GM23338 (cell line): ENCODE results near the gene LMX1B. TPM values are rescaled to one million over a fixed set of nuclear protein-coding genes. Genes with fewer than 3 reads are reported as not detected.

Experiments
- ATAC-seq: fragments of 200-7000 bp; cut with Tn5 transposase; 3 replicates; pipeline ENCODE4 v1.9.1; 2020
- DNase-seq: peaks from one replicate; pipeline ENCODE4 v3.0.0-alpha.2; 2015; ENCODE audit warnings: low spot score
- H2AFZ ChIP-seq: fragments of 200-600 bp; sonication (generic); 2 replicates; pipeline ENCODE4 v1.8.0; 2016; ENCODE audit warnings: antibody characterized with exemption, mild to moderate bottlenecking, moderate library complexity
- H3F3A ChIP-seq: fragments of 200-600 bp; sonication (generic); replicated peaks from 2 replicates; pipeline ENCODE4 v1.8.0; 2017; ENCODE audit warnings: antibody characterized with exemption, mixed run types, low read depth
- H3K27ac ChIP-seq: fragments of 200-600 bp; sonication (generic); 2 replicates; pipeline ENCODE4 v1.6.1; 2016; ENCODE audit warnings: low read depth
- H3K27me3 ChIP-seq: fragments of 200-600 bp; sonication (generic); 2 replicates; pipeline ENCODE4 v1.8.0; 2016; ENCODE audit warnings: mild to moderate bottlenecking, mixed run types, moderate library complexity; ENCODE audit not compliant: insufficient read depth
- H3K36me3 ChIP-seq: fragments of 200-600 bp; sonication (generic); 2 replicates; pipeline ENCODE4 v1.8.0; 2016; ENCODE audit warnings: mild to moderate bottlenecking; ENCODE audit not compliant: insufficient read depth
- H3K4me1 ChIP-seq: fragments of 200-600 bp; sonication (generic); 2 replicates; pipeline ENCODE4 v1.8.0; 2016; ENCODE audit warnings: mild to moderate bottlenecking, moderate library complexity; ENCODE audit not compliant: insufficient read depth
- H3K4me2 ChIP-seq: fragments of 200-600 bp; sonication (generic); 2 replicates; pipeline ENCODE4 v1.7.1; 2017; ENCODE audit warnings: mixed run types
- H3K4me3 ChIP-seq: fragments of 200-600 bp; sonication (generic); 2 replicates; pipeline ENCODE4 v1.6.1; 2016; ENCODE audit warnings: mixed run types
- H3K79me2 ChIP-seq: fragments of 200-600 bp; sonication (generic); replicated peaks from 2 replicates; pipeline ENCODE4 v1.8.0; 2017; ENCODE audit warnings: mild to moderate bottlenecking; ENCODE audit not compliant: insufficient read depth
- H3K9me2 ChIP-seq: fragments of 200-600 bp; sonication (generic); 2 replicates; pipeline ENCODE4 v1.8.0; 2017; ENCODE audit not compliant: insufficient read depth
- H4K20me1 ChIP-seq: fragments of 200-600 bp; sonication (generic); replicated peaks from 2 replicates; pipeline ENCODE4 v1.8.0; 2017; ENCODE audit warnings: mild to moderate bottlenecking; ENCODE audit not compliant: insufficient read depth
- H3K27ac Mint-ChIP-seq: 2 replicates; pipeline ENCODE4 v1.8.0; 2020; ENCODE audit warnings: inconsistent platforms, mild to moderate bottlenecking, moderate library complexity, mixed read lengths
- H3K27me3 Mint-ChIP-seq: 3 replicates; pipeline ENCODE4 v1.8.0; 2022; ENCODE audit warnings: low read depth, mild to moderate bottlenecking, moderate library complexity, mixed read lengths, inconsistent platforms; ENCODE audit not compliant: insufficient read depth, poor library complexity
- H3K36me3 Mint-ChIP-seq: 3 replicates; pipeline ENCODE4 v1.8.0; 2021; ENCODE audit warnings: low read depth, mild to moderate bottlenecking, inconsistent platforms, moderate library complexity, mixed read lengths
- H3K4me1 Mint-ChIP-seq: 3 replicates; pipeline ENCODE4 v1.8.0; 2020; ENCODE audit warnings: mild to moderate bottlenecking, inconsistent platforms, mixed read lengths
- H3K4me3 Mint-ChIP-seq: 3 replicates; pipeline ENCODE4 v1.8.0; 2021; ENCODE audit warnings: moderate library complexity, mild to moderate bottlenecking, inconsistent platforms, mixed read lengths
- H3K9me3 Mint-ChIP-seq: 3 replicates; pipeline ENCODE4 v1.8.0; 2020; ENCODE audit warnings: moderate library complexity, mild to moderate bottlenecking, inconsistent platforms, mixed read lengths
- CREB1 ChIP-seq: fragments of 250-450 bp; sonication (Bioruptor Pico); IDR thresholded peaks from 2 replicates; pipeline ENCODE4 v1.5.0; 2020; ENCODE audit warnings: low read depth, mild to moderate bottlenecking, moderate library complexity
- CTCF ChIP-seq, 2 experiments: fragments of 200-600 bp in 1 of 2; sonication (generic) in 1 of 2; conservative IDR thresholded peaks; 2 replicates each; pipeline versions ENCODE4 v1.5.1 to v1.6.1; 2016 to 2017; ENCODE audit warnings: antibody characterized with exemption in 2 of 2, low read depth in 2 of 2, mild to moderate bottlenecking in 2 of 2, moderate library complexity in 1 of 2
- EZH2 ChIP-seq: fragments of 200-600 bp; sonication (generic); IDR thresholded peaks from one replicate; pipeline ENCODE4 v1.8.0; 2017; ENCODE audit warnings: antibody characterized with exemption, mild to moderate bottlenecking, low read depth; ENCODE audit not compliant: unreplicated experiment
- EZH2phosphoT487 ChIP-seq: fragments of 200-600 bp; sonication (generic); IDR thresholded peaks from one replicate; pipeline ENCODE4 v1.8.1; 2018; ENCODE audit warnings: antibody characterized with exemption; ENCODE audit not compliant: unreplicated experiment
- JUNB ChIP-seq: IDR thresholded peaks from one replicate; pipeline ENCODE4 v1.6.1; 2016; ENCODE audit warnings: antibody characterized with exemption; ENCODE audit not compliant: unreplicated experiment
- NANOG ChIP-seq: IDR thresholded peaks from 2 replicates; pipeline ENCODE4 v1.6.1; 2016; ENCODE audit warnings: antibody characterized with exemption, borderline replicate concordance
- POLR2AphosphoS5 ChIP-seq: IDR thresholded peaks from 2 replicates; pipeline ENCODE4 v1.6.1; 2016; ENCODE audit warnings: antibody characterized with exemption, low read depth
- STAT1 ChIP-seq: IDR thresholded peaks from one replicate; pipeline ENCODE4 v1.6.1; 2016; ENCODE audit warnings: antibody characterized with exemption; ENCODE audit not compliant: unreplicated experiment
- ZNF114 ChIP-seq: fragments of 250-450 bp; sonication (Bioruptor Pico); IDR thresholded peaks from 2 replicates; pipeline ENCODE4 v1.5.0; 2020; ENCODE audit warnings: mild to moderate bottlenecking, moderate library complexity
- ZNF331 ChIP-seq: fragments of 250-450 bp; sonication (Bioruptor Pico); IDR thresholded peaks from 2 replicates; pipeline ENCODE4 v1.5.0; 2020; ENCODE audit warnings: low read depth, mild to moderate bottlenecking, moderate library complexity
- ZNF462 ChIP-seq: fragments of 250-450 bp; sonication (Bioruptor Pico); IDR thresholded peaks from 2 replicates; pipeline ENCODE4 v1.5.0; 2020; ENCODE audit warnings: mild to moderate bottlenecking, moderate library complexity
- polyA plus RNA-seq: library from polyadenylated mRNA; unstranded; fragments of >200 nt; fragmentation: Nextera tagmentation; extraction: Ambion mirVana; gene quantifications from 2 replicates; pipeline ENCODE4 v1.2.1, GENCODE V29; 2016
- total RNA-seq: library from RNA; depleted of rRNA; stranded (reverse); fragments of >200 nt; shearing (Covaris generic); gene quantifications from 2 replicates; pipeline ENCODE4 v1.2.3, GENCODE V29; 2014
- TF ChIP-seq, protein P1 (sequence below): IDR thresholded peaks from one replicate; pipeline ENCODE4 v1.6.1; 2018; ENCODE audit warnings: antibody characterized with exemption; ENCODE audit not compliant: unreplicated experiment
- TF ChIP-seq, protein P2 (sequence below): IDR thresholded peaks from 2 replicates; pipeline ENCODE4 v1.6.1; 2016; ENCODE audit warnings: antibody characterized with exemption

The LMX1B gene
- total and polyA plus RNA-seq, 2 experiments from 2014 or later: 0.08 to 0.21 TPM

GRCh38 chr9:126745574-126746411 lies 132.1 kb downstream of the LMX1B start:
- H3K27me3 ChIP-seq: no peaks in the 10 kb centered on the region
- Mint-ChIP-seq H3K9me3 (no peaks in the 10 kb centered on the region), H3K27ac (no peak overlapping the region), H3K36me3 (no peaks in the 10 kb centered on the region), H3K27me3 (no peaks in the 10 kb centered on the region), H3K4me1 (peaks cover 9% of the 10 kb centered on the region), H3K4me3 (no peak overlapping the region; the same call in 2 of the 3 replicates)
- DNase-seq: no peak
- no peak overlapping the region for H3K4me3 ChIP-seq
- H3K9me2 ChIP-seq: no peaks in the 10 kb centered on the region
- no peaks in the 10 kb centered on the region for H3K36me3 ChIP-seq
- no peaks in the 10 kb centered on the region for H4K20me1 ChIP-seq
- H2AFZ ChIP-seq: peak overlapping the region; percentile 52
- H3K27ac ChIP-seq: no peak overlapping the region
- no peaks in the 10 kb centered on the region; the same call in 1 of the 2 replicates for H3K4me1 ChIP-seq
- no peaks in the 10 kb centered on the region for H3F3A ChIP-seq
- no peak for ATAC-seq
- TF ChIP-seq ZNF114 (CRISPR knock-in tag) (no peak), JUNB (no peak), CREB1 (CRISPR knock-in tag) (no peak), ZNF331 (no peak), ZNF462 (CRISPR knock-in tag) (no peak), NANOG (no peak), EZH2phosphoT487 (no peak), POLR2AphosphoS5 (no peak), STAT1 (no peak), EZH2 (no peak), CTCF (conservative IDR thresholded peaks at IDR 0.05; ENCODE audit: low read depth in 2 of 2) (no peak)
- TF ChIP-seq, protein P1, sequence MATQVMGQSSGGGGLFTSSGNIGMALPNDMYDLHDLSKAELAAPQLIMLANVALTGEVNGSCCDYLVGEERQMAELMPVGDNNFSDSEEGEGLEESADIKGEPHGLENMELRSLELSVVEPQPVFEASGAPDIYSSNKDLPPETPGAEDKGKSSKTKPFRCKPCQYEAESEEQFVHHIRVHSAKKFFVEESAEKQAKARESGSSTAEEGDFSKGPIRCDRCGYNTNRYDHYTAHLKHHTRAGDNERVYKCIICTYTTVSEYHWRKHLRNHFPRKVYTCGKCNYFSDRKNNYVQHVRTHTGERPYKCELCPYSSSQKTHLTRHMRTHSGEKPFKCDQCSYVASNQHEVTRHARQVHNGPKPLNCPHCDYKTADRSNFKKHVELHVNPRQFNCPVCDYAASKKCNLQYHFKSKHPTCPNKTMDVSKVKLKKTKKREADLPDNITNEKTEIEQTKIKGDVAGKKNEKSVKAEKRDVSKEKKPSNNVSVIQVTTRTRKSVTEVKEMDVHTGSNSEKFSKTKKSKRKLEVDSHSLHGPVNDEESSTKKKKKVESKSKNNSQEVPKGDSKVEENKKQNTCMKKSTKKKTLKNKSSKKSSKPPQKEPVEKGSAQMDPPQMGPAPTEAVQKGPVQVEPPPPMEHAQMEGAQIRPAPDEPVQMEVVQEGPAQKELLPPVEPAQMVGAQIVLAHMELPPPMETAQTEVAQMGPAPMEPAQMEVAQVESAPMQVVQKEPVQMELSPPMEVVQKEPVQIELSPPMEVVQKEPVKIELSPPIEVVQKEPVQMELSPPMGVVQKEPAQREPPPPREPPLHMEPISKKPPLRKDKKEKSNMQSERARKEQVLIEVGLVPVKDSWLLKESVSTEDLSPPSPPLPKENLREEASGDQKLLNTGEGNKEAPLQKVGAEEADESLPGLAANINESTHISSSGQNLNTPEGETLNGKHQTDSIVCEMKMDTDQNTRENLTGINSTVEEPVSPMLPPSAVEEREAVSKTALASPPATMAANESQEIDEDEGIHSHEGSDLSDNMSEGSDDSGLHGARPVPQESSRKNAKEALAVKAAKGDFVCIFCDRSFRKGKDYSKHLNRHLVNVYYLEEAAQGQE: no peak
- TF ChIP-seq, protein P2, sequence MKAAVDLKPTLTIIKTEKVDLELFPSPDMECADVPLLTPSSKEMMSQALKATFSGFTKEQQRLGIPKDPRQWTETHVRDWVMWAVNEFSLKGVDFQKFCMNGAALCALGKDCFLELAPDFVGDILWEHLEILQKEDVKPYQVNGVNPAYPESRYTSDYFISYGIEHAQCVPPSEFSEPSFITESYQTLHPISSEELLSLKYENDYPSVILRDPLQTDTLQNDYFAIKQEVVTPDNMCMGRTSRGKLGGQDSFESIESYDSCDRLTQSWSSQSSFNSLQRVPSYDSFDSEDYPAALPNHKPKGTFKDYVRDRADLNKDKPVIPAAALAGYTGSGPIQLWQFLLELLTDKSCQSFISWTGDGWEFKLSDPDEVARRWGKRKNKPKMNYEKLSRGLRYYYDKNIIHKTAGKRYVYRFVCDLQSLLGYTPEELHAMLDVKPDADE: no peak
- H3K79me2 ChIP-seq: no peaks in the 10 kb centered on the region
- H3K4me2 ChIP-seq: no peak overlapping the region
